ENCODE measurements around the gene IL36G.
A peak's percentile ranks its signal among the peaks of the same experiment; 100 is the strongest.
"Not testable (repeated sequence)": the region's sequence is repeated elsewhere in the genome, so short reads cannot be mapped to it uniquely, and the experiment has no call there.

Gene IL36G

GRCh38 chr2:112977559-112978056 is at the start of gene IL36G:
Gene IL36G, plus strand, starts transcription at chr2:112978006. Its CDS starts 633 bp downstream, at chr2:112978639.
- DNase-seq: no peak

DNA sequence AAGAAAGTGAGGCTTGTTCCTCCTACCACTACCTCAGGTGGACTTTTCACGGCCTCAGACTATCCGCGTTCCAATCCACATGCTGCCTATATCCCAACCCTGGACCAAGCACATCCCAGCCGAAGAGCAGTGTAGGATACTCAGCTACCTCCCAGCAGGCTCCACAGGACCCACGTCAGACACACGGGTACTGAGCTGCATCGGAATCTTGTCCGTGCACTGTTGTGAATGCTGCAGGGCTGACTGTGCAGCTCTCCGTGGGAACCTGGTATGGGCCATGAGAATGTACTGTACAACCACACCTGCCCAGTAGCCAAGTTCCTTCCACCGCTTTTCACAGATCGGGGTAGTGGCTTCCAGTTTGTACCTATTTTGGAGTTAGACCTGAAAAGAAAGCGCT is 44.5 kb upstream of the IL36G start:
- DNase-seq: no peak

DNA sequence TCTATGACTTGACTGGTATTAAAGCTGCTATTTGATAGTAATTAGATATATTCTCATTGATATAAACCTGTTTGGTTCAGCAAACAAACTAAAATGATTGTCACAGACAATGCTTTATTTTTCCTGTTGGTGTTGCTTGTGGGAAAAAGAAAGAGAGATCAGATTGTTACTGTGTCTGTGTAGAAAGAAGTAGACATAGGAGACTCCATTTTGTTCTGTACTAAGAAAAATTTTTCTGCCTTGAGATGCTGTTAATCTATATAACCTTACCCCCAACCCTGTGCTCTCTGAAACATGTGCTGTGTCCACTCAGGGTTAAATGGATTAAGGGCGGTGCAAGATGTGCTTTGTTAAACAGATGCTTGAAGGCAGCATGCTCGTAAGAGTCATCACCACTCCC is 43.7 kb upstream of the IL36G start:
- not testable (repeated sequence) for DNase-seq

DNA sequence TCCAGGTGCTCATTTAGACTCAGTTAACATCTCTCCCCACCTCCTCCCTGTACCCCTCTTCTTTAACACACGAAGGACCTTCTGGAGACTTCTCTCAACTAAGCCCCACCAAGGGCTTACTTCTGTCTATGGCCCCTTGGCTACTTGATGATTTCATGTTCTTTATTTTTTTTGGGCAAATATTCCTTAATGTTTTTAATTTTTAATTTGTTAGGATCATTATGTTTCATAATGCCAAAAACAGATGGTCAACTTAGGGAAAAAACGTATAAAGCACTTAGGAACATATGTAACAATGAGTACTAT is 40.9 kb upstream of the IL36G start:
- DNase-seq: no peak

DNA sequence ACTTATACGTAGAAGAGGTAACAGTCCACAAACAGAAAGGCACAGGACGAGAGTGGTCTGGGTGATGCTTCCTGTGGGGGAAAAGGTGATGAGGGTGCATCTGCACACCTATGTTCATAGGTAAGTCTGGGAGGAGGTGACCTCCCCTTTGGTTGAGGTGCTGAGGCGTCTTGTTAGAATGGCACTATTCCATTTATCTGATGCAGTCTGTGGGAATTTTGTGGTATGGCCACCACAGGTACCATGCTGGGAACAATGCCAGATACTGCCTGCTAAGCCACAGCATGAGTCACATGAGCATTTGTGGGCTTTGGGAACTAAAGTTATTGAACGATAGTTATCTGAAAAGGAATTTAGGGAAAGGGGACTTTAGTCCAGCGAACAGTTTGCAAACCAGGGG is 38.9 kb upstream of the IL36G start:
- DNase-seq: no peak

- DNase-seq: no peak
Measured at GRCh38 chr2:112939425-112939824, 38.4 kb upstream of the IL36G start.

- no peak for DNase-seq
Measured at GRCh38 chr2:112940859-112941625, 36.8 kb upstream of the IL36G start.

GRCh38 chr2:112941753-112942653 is 35.8 kb upstream of the IL36G start:
- DNase-seq: peak; percentile 54

- no peak for DNase-seq
Measured at GRCh38 chr2:112942654-112943002, 35.2 kb upstream of the IL36G start.

DNA sequence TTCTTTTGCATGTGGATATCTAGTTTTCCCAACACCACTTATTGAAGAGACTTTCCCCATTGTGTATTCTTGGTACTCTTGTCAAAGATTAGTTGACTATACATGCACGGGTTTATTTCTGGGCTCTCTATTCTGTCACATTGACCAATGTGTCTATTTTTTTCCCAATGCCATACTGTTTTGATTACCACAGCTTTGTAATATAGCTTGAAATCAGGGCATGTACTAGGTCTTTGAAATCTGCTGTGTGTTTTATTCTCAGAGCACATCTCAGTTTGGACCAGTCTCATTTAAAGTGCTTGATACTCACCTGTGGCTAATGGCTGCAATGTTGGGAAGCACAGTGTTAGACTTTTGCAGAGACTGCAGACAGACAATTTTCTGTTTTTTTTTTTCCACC is 32.8 kb upstream of the IL36G start:
- DNase-seq: no peak

DNA sequence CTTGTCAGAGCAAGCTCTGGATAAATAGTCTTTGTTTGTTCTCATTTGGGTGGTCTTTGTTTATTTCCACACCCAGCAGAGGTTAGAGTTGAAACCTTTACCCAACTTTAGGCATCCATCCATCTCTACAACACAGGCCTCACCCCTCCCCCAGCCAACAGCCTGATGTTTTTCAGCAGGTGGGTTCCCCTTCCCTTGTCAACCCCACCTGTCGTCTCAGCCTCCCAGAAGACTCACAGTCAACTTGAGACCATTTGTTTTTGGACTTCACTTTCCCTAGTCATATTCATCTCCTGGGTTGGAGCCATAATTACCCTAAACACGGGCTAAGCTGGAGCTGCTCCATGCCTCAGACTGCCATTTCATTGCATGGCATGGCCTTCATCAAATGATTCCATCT is 31.7 kb upstream of the IL36G start:
- DNase-seq: no peak

DNA sequence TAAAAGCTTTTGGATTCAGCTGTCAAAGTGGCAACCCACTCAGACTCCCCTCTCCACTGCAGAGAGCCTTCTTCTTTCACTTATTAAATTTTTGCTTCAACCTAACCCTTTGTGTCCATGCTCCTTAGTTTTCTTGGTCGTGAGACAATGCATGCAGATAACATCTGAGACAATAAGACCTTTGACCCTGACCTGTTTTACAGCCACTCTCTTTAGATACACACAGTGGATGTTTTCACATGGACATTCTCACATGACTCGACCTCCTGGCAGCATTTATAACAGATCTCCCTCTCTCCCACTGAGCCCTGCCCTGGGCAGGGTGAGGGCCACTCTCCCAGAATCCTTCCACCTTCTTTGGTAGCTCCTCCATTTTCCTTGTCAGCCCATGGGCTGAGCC is 30.4 kb upstream of the IL36G start:
- DNase-seq: no peak

- no peak for DNase-seq
Measured at GRCh38 chr2:112949456-112949855, 28.4 kb upstream of the IL36G start.

DNA sequence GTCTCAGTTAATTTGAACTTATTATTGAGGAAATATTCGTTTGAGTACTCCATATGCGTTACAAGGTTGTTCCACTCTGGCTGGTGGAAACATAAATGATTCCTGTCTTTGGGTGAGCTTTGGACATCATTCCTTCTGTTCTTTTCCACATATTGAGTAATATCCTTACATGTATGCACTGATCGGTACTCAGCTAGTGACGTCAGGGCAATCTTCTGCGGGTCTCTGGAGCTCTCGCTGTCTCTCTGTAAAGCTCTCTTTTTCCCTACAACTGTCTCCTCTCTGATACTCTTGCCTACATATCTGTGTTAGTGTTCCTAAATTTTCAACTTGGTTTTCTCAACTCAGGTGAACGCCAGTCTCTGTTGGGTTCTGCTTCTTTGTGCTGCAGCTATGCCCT is 23.4 kb upstream of the IL36G start:
- DNase-seq: no peak

- no peak for DNase-seq
Measured at GRCh38 chr2:112957511-112957910, 20.3 kb upstream of the IL36G start.

DNA sequence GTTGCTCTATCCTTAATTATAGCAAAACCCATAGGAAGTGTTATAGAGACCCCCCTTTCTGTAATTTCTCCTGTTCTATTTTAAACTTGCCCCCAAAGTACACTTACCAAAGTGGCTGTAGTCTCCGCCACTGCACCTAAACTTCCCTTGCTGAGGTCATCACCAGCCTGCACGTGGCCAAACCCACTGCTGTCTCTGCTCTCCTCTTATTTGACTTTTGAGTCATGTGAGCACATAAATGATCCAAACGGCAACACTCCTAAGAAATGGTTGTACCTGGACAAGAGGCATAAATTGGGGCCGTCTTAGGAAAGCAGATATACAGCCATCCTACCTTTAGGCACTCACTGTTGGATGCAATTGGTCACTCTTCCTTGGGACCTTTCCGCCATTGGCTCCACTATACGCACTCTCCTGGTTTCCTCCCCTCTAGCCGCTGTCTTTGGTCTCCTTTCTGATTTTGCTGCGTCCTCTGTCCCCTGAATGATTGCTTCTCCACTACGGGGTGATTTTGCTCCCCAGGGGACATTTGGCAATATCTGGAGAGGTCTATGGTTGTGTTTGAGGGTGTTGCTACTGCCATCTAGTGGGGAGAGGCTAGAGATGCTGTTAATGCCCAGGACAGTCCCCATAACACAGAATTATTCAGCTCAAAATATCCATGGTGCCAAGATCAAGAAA is 19.2 kb upstream of the IL36G start:
- DNase-seq: peak; percentile 54

DNA sequence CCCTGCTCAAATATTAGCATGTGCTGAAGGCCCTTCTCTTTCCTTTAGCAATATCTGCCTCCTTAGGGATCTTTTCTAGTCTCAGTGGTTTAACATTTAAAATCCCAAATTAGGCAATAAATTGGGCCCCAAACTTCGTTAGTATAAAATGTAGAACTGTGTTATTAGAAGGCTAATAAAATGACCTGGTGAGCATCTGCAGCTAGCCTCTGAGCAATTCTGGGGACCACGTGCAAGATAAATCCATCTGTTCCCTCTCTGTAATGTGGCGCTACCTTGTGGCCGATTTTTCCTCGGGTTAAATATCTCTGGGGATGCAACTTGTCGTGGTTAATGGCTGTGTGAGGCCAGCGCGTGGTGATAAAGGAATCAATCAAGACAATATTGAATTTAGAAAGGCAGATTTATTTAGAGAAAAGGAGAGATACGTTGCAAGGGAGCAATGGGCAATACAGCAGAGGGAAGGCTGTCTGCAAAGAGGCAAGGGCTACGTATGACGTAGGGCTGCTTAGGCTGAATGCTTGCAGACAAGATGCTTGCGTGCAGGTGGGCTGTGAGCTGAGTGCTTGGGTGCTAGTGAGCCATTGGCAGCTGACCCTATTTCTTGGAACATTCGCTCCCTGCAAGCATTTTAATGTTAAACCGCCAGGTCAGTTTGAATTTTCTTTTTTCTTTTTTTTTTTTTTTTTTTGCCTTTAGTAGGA is 18.5 kb upstream of the IL36G start:
- DNase-seq: peak; percentile 29

- DNase-seq: no peak
Measured at GRCh38 chr2:112960230-112960825, 17.5 kb upstream of the IL36G start.

GRCh38 chr2:112962308-112963175 is 15.3 kb upstream of the IL36G start:
- no peak for DNase-seq

DNA sequence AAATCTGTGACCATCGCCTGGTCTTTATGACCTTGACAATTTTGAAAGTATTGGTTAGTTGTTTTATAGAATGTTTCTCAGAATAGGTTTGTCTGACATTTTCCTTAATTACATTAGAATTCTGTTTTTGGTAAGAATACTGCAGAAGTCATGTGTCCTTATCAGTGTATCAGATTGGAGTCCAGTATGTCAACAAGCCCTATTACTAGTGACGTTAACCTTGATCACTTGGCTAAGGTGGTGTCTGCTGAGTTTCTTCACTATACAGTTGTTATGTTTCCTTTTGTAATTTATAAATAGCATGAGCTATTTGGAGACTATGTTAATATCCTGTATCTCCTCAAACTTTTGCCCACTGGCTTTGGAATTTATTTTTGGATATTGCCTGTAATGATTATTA is 10.8 kb upstream of the IL36G start:
- DNase-seq: no peak

DNA sequence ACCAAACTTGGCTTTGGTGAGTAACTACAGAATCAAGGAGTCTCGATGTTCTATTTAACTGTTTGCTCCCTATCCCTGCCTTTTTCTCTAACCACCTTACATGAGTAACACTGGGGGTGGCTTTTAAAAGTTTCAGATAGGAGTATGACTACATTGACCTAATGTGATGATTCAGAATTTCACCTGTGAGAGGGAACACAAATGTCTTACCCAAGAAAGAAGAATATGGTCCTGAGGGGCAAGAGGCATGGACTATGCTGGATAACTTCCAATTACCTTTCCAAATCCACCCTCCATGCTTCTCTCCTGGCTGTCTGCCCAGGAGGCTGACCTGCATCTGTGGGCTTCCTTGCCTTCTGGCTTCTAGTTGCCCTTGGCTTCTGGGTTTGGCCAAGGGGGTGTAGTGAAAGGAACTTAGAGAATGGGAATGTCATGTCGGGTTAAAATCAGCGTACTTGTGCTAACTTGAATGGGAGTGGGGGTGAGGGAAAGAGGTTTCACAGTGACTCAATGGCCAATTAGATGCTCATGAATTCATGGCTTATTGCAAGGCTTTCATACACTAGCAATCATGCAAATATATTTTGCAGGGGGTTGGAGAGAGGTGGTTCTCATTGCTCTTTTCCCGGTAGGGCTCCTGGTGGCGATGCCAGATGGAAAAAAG is 5.3 kb upstream of the IL36G start:
- DNase-seq: no peak

All from retina (tissue), 1 donor.